NCI-H526 (cell line): Measurements from ENCODE around the gene OTC.
A peak's percentile ranks its signal among the peaks of the same experiment; 100 is the strongest.

Experiments used
- DNase-seq, 2 experiments: peaks; one replicate each; lab custom pipeline; 2025; lab: John Stamatoyannopoulos, UW

Gene OTC

DNA sequence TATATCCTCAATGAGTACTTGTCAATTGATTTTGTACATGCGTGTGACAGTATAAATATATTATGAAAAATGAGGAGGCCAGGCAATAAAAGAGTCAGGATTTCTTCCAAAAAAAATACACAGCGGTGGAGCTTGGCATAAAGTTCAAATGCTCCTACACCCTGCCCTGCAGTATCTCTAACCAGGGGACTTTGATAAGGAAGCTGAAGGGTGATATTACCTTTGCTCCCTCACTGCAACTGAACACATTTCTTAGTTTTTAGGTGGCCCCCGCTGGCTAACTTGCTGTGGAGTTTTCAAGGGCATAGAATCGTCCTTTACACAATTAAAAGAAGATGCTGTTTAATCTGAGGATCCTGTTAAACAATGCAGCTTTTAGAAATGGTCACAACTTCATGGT is at the start of gene OTC:
OTC (plus strand) TSS at position 243 of the 400 bp plus-strand sequence; CDS start at position 336, 93 bp downstream.
- no peak for DNase-seq

GRCh38 chrX:38304010-38304409 is 48.4 kb upstream of the OTC start:
- peak in 1 of 2 experiments; percentile 22 for DNase-seq

DNA sequence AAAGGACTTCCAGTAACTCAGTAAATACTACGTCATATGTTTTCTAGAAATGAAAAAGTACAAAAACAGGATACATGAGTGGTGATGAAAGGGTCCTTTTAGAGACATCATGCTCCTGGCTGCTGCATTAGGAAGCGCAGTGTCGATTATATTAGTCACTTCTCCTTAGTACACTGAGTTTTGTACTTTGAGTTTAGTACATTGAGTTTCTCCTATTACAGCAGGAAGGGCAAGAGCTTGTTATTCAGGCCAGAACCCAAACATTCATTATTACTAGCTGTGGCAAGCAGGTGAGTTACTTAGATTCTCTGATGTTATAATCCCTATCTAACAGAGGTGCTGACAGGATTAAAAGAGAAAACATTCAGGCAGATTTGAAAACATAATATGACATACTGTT is 46.4 kb upstream of the OTC start:
- no peak for DNase-seq

DNA sequence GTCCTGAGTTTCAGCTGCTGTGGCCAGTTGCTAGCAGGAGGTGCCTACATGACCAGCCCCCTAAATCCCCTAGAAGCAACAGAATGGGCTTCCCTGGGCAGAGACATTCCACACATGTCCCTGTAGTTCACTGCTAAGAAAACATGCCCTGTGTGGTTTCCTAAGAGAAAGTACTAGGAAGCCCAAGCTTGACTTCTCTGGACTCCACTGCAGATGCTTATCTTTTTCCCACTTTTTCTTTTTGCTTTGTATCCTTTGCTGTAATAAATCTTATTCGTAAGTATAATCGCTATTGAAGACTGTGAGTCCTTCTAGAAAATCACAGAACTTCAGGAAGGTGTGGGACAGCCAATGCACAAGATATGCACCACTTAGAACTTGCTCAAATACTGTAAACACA is 40.7 kb upstream of the OTC start:
- no peak for DNase-seq

DNA sequence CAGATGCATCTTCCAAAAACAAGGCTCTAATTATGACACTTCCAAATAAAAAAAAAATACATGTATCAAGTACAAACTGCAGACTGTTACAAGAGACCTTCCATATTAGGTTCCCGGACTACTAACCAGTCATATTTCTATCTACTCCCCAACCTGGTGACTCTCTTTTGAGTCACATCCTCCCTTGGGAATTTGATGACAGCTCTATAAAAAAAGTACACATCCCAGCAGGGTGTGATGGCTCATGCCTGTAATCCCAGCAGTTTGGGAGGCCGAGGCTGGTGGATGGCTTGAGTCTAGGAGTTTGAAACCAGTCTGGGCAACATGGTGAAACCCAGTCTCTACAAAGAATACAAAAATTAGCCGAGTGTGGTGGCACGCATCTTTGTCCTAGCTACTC is 40.0 kb upstream of the OTC start:
- no peak for DNase-seq

- DNase-seq: no peak
Observed at GRCh38 chrX:38313190-38313589, 39.2 kb upstream of the OTC start.

DNA sequence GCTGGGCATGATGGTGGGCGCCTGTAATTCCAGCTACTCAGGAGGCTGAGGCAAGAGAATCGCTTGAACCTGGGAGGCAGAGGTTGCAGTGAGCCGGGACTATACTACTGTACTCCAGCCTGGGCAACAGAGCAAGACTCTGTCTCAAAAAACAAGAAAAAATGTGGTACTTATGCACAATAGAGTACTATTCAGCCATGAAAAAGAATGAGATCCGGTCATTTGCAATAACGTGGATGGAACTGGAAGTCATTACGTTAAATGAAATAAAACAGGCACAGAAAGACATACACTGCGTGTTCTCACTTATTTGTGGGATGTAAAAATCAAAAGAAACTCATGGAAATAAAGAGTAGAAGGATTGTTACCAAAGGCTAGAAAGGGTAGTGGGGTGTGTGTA is 37.2 kb upstream of the OTC start:
- no peak for DNase-seq

GRCh38 chrX:38318196-38318595 is 34.2 kb upstream of the OTC start:
- DNase-seq: no peak

GRCh38 chrX:38318606-38319005 is 33.8 kb upstream of the OTC start:
- DNase-seq: no peak

GRCh38 chrX:38320819-38321218 is 31.6 kb upstream of the OTC start:
- no peak for DNase-seq

GRCh38 chrX:38326086-38326485 is 26.3 kb upstream of the OTC start:
- no peak for DNase-seq

DNA sequence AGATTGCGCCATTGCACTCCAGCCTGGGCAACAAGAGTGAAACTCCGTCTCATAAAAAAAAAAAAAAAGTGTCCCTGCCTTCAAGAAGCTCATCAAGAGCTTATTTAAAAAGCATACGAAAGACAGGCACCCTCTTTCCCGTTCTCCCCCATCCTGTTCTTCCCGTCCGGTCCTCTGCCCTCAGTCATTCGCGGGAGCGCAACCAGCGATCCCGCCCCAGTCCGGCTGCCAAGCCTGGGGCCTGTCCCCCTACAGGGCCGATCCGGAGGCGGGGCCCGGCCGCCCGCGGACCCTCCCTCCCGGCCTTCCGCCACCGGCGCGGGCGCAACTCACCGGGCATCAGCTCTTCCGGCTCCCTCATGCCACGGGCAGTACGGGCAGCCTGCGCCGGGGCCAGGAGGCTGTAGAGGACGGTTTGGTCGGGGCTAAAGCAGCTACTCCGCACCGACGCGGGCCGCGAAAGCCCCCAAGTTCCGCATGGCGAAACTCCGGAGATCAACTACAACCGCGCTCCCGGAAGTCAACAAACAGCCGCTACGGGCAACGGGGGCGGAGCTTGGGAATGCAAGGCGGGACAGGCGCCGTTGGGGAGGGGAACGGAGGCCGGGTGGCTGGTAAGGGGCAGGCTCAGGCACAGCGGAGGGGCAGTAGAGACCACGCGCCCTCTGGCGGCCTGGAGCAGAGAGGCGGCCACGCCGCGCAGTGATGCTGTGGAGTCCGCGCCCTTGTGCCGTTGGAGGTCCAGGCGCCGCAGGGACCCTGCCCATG is 25.2 kb upstream of the OTC start, which contains the start of gene RPGR:
RPGR (minus strand) TSS at position 503 of the 768 bp plus-strand sequence; CDS start at position 361, 142 bp downstream.
- DNase-seq: peak; percentile 90 to 97

- no peak for DNase-seq
Observed at GRCh38 chrX:38327775-38328081, 24.7 kb upstream of the OTC start.

DNA sequence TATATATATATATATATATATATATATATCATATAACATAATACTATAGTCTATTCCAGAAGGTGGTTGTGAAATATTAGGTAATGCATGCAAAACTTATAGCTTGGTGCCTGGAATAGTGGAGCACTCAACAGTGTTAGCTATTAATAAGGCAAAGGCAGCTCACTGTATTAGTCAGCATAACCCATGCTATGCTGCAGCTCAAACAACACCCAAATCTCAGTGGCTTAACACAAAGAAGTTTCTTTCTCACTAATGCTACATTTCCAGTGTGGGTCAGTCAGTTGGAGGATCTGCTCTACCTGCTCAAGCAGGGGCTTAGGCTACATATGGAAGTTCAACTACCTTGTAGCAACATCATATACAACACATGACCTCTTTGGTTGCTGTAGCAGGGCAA is 19.9 kb upstream of the OTC start:
- DNase-seq: no peak

DNA sequence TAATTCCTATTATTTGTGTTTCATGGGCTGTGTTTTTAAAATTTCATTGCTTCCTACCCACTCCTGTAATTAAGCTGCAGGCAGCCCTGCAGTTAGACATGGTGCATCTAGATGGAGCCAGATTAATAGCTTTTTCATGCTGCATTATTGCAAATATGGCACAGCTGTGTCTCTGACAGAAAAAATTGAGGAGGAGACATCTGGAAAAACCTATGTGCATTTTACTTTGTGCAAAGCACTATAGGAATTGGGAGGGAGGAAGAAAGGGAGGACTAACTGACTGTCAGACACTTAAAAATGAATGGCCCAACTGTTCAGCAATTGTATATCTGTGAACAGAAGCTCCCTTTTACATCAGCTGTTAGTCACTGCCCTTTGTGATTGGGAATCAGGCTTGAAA is 17.0 kb upstream of the OTC start:
- peak in 1 of 2 experiments; percentile 11 for DNase-seq

DNA sequence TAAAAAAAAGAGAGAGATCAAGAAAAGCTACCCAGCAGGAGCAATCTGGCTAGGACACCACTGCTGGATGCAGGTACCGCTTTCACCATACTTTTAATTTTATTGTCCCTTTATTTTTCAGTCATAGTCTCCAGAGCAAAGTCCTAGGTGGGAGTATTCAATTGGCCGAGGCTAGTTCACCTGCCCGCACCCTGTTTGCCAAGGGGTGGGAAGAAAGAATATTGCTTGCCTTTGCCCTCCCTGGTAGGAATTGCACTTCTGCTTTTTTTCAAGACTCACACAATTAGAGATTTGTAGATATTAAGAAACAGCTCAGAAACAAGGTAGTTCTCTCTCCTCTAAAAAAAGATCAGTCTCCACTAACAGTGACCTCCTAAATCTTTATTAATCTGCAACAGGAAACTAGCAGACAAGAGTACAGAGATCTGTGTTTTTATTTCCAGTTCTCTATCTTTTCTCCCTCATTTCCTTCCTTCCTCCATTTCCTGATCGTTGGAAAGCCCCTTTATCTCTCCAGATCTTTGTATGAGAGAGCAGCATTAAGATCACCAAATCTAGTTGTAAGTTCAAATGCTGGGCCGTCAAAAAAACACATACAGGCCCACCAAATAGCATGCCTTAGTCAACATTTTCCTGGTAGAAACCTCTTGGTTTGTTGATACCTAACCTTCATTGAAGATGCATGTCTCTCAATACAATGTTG is 15.7 kb upstream of the OTC start:
- DNase-seq: no peak

DNA sequence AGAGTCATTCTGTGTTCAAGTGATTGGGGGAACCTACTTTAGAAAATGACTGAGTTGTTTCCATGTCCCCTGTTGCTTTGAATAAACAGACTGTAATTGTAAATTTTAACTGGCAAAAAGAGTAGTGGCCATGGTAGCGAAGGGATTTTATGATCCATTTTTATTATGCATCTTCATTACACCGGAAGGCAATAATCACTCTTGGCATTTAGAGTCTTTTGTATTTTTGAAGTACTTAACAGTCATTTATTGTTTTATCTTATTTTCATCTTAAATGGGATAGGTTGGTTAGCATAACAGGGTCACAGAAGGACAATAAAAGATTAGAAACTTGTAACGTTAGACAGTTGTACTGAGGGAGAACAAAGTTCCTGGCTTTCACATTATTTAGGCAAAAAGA is 11.0 kb upstream of the OTC start:
- DNase-seq: no peak

- no peak for DNase-seq
Observed at GRCh38 chrX:38342853-38343778, 9.3 kb upstream of the OTC start.

DNA sequence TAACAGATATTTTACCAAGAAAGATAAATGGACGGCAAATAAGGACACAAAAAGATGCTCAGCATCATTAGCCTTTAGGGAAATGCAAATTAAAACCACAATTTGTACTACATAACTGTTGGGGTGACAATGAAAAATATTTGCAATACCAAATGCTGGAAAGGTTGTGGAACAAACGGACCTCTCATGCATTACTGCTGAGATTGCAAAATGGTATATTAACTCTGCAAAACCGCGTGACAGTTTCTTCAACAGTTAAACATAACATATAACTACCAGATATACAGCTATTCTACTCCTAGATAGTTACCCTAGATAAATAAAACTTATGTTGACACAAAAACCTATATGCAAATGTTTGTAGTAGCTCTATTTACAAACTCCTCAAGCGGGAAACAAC is 6.3 kb upstream of the OTC start:
- DNase-seq: peak; percentile 73

- DNase-seq: peak in 1 of 2 experiments; percentile 12
Observed at GRCh38 chrX:38347136-38347535, 5.3 kb upstream of the OTC start.

DNA sequence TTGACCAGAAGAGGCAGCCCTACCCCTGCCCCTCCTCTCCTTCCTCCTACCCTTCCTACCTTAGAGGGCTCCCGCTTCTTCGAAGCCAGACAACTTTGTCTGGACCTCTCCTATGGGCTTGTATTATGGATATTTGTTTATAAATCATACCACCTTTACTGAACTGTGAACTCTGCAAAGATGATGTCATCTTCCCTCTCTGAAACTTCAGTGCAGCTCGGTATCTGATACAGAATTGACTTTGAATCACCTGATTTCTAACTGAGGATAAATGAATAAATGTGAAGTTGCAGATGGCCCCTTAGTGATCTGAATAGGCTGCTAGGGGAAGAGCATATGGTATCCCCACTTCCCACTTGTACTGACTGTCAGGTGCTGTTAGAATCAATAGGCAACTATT is 1.1 kb upstream of the OTC start:
- DNase-seq: no peak

DNA sequence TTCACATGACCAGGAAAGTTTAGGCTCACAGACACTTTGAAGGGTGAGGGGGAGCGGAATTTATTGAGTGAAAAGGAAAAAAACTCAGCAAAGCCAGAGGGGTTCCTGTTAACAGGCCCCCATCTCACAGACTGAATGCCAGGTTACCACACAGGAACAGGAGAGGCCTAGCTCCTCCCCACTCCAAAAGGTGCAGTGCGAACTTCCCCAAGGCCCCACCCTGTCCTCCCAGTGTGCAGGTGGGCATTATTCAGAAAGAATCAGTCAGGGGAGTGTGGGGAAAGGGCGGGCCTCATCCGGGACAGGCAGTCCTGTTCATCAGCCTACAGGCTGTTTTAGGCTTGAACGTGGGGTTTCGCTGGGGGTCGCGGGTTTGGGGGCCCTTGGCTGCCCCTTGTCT is 4.0 kb downstream of the OTC start:
- DNase-seq: no peak
